ENCODE data around the gene ASTN2. TPM values are rescaled to one million over a fixed set of nuclear protein-coding genes. Genes with fewer than 3 reads are reported as not detected.

ASTN2 gene
- total and polyA plus RNA-seq, 2 experiments from 2014 or later: 7.0 to 24.6 TPM

DNA sequence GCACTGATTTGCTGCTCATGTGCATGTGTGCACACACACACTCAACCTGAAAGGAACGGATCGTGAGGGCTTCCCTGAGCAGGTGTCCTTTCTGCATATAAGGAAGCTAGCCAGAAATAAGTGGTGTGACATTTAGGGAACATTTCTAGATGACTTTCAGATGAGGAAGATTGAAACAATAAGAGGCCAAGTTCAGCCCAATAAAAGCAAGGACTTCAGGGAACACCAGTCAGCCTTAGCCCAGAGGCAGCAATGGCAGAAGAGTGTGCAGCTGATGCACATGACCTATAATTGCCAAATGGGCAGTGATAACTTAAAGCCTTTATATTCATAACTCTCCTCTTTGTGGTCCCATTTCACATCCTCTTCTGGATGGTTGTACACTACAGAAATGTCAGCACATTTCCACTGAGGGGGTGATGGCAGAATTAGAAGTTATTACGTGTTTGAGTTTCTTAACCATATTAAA lies 472.2 kb downstream of the ASTN2 start (continued):
- TF ChIP-seq CREB1 (CRISPR knock-in tag; IDR thresholded peaks at IDR 0.05; ENCODE audit: low read depth) (no peak), JUNB (IDR thresholded peaks at IDR 0.05; ENCODE audit: unreplicated experiment) (no peak), POLR2AphosphoS5 (IDR thresholded peaks at IDR 0.05; ENCODE audit: low read depth) (no peak), EZH2phosphoT487 (IDR thresholded peaks at IDR 0.05; ENCODE audit: unreplicated experiment) (no peak), ZNF331 (CRISPR knock-in tag; IDR thresholded peaks at IDR 0.05; ENCODE audit: low read depth) (no peak)

- Mint-ChIP-seq H3K27ac (no peak overlapping the region), H3K4me3 (no peak overlapping the region), H3K4me1 (peaks cover 16% of the 10 kb centered on the region), H3K9me3 (no peaks in the 10 kb centered on the region), H3K36me3 (ENCODE audit: low read depth) (no peaks in the 10 kb centered on the region), H3K27me3 (ENCODE audit: insufficient read depth, low read depth, poor library complexity) (peaks cover 3% of the 10 kb centered on the region)
- ATAC-seq (no peak), DNase-seq (ENCODE audit: low spot score) (no peak)
- no peaks in the 10 kb centered on the region for H4K20me1 ChIP-seq (replicated peaks; ENCODE audit: insufficient read depth)
- H3K4me1 ChIP-seq (ENCODE audit: insufficient read depth): peaks cover 16% of the 10 kb centered on the region
- no peaks in the 10 kb centered on the region for H3K36me3 ChIP-seq (ENCODE audit: insufficient read depth)
- no peak overlapping the region for H3K4me3 ChIP-seq
- H3K79me2 ChIP-seq (replicated peaks; ENCODE audit: insufficient read depth): no peaks in the 10 kb centered on the region
- no peaks in the 10 kb centered on the region for H3K27me3 ChIP-seq (ENCODE audit: insufficient read depth)
- H3K27ac ChIP-seq (ENCODE audit: low read depth): no peak overlapping the region
- no peak overlapping the region for H2AFZ ChIP-seq
- no peaks in the 10 kb centered on the region for H3F3A ChIP-seq (replicated peaks; ENCODE audit: low read depth)
- H3K4me2 ChIP-seq: no peak overlapping the region
- 0 out of 2 replicates have a peak, but pooled peaks cover 4% of the 10 kb centered on the region for H3K9me2 ChIP-seq (ENCODE audit: insufficient read depth)
- TF ChIP-seq CREB1 (CRISPR knock-in tag; IDR thresholded peaks at IDR 0.05; ENCODE audit: low read depth) (no peak), CTCF (conservative IDR thresholded peaks at IDR 0.05; ENCODE audit: low read depth in 2 of 2) (no peak), JUNB (IDR thresholded peaks at IDR 0.05; ENCODE audit: unreplicated experiment) (no peak), POLR2AphosphoS5 (IDR thresholded peaks at IDR 0.05; ENCODE audit: low read depth) (no peak), STAT1 (IDR thresholded peaks at IDR 0.05; ENCODE audit: unreplicated experiment) (no peak), ZNF331 (CRISPR knock-in tag; IDR thresholded peaks at IDR 0.05; ENCODE audit: low read depth) (no peak), ZNF462 (CRISPR knock-in tag; IDR thresholded peaks at IDR 0.05) (no peak), EZH2phosphoT487 (IDR thresholded peaks at IDR 0.05; ENCODE audit: unreplicated experiment) (no peak), EZH2 (IDR thresholded peaks at IDR 0.05; ENCODE audit: low read depth, unreplicated experiment) (no peak), ZNF114 (CRISPR knock-in tag; IDR thresholded peaks at IDR 0.05) (no peak), NANOG (IDR thresholded peaks at IDR 0.05; ENCODE audit: borderline replicate concordance) (no peak)
- TF ChIP-seq, protein P1, sequence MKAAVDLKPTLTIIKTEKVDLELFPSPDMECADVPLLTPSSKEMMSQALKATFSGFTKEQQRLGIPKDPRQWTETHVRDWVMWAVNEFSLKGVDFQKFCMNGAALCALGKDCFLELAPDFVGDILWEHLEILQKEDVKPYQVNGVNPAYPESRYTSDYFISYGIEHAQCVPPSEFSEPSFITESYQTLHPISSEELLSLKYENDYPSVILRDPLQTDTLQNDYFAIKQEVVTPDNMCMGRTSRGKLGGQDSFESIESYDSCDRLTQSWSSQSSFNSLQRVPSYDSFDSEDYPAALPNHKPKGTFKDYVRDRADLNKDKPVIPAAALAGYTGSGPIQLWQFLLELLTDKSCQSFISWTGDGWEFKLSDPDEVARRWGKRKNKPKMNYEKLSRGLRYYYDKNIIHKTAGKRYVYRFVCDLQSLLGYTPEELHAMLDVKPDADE (IDR thresholded peaks at IDR 0.05): no peak
- TF ChIP-seq, protein P2, sequence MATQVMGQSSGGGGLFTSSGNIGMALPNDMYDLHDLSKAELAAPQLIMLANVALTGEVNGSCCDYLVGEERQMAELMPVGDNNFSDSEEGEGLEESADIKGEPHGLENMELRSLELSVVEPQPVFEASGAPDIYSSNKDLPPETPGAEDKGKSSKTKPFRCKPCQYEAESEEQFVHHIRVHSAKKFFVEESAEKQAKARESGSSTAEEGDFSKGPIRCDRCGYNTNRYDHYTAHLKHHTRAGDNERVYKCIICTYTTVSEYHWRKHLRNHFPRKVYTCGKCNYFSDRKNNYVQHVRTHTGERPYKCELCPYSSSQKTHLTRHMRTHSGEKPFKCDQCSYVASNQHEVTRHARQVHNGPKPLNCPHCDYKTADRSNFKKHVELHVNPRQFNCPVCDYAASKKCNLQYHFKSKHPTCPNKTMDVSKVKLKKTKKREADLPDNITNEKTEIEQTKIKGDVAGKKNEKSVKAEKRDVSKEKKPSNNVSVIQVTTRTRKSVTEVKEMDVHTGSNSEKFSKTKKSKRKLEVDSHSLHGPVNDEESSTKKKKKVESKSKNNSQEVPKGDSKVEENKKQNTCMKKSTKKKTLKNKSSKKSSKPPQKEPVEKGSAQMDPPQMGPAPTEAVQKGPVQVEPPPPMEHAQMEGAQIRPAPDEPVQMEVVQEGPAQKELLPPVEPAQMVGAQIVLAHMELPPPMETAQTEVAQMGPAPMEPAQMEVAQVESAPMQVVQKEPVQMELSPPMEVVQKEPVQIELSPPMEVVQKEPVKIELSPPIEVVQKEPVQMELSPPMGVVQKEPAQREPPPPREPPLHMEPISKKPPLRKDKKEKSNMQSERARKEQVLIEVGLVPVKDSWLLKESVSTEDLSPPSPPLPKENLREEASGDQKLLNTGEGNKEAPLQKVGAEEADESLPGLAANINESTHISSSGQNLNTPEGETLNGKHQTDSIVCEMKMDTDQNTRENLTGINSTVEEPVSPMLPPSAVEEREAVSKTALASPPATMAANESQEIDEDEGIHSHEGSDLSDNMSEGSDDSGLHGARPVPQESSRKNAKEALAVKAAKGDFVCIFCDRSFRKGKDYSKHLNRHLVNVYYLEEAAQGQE (IDR thresholded peaks at IDR 0.05; ENCODE audit: unreplicated experiment): no peak
Measured at GRCh38 chr9:116941266-116941665, 473.6 kb downstream of the ASTN2 start.

Data from GM23338 (cell line).